GM12864 (cell line): Measurements from ENCODE around the gene BTBD17.

Source experiments
- DNase-seq: peaks from one replicate; pipeline ENCODE4 v3.0.0-alpha.2; 2011; ENCODE audit warnings: low read depth
- H3K4me3 ChIP-seq: 2 replicates; pipeline ENCODE4 v1.5.1; 2011; ENCODE audit warnings: mild to moderate bottlenecking, low read depth, low read length, control low read depth
- TF ChIP-seq, protein P1 (sequence below): IDR thresholded peaks from 2 replicates; pipeline ENCODE4 v1.5.1; 2011; ENCODE audit warnings: low read depth, mild to moderate bottlenecking, moderate library complexity, low read length, control low read depth, inconsistent platforms; ENCODE audit errors: missing control alignments

The BTBD17 gene

DNA sequence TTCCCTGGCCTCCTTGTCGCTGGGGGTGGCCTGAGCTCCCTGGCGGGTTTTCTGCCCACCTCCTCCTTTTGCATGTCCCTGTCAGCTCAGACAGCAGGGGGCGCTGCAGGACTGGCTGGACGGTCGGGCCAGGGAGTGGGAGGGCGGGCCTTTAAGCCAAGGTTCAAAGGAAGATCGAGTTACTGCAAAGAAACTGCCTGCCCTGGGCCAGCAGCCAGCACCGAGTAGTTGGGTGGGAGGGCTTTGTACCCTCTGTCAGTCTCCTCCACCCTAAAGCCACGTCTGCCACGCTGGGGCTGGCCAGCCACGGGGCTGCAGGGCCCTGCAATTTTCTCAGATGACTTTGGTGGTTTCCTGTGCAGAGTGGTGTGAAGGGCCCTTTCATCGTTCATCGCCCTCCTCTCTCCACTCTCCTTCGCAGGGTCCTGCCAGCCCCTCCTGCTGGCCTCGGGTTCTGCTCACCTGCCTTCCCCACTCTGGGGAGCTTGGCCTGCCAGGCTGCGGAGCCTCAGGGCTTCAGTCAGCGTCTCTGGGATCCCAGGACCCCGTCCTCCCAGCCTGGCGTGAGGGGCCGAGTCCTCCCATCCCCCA lies 17.9 kb upstream of the BTBD17 start:
- peak; percentile 24 for DNase-seq
- TF ChIP-seq, protein P1, sequence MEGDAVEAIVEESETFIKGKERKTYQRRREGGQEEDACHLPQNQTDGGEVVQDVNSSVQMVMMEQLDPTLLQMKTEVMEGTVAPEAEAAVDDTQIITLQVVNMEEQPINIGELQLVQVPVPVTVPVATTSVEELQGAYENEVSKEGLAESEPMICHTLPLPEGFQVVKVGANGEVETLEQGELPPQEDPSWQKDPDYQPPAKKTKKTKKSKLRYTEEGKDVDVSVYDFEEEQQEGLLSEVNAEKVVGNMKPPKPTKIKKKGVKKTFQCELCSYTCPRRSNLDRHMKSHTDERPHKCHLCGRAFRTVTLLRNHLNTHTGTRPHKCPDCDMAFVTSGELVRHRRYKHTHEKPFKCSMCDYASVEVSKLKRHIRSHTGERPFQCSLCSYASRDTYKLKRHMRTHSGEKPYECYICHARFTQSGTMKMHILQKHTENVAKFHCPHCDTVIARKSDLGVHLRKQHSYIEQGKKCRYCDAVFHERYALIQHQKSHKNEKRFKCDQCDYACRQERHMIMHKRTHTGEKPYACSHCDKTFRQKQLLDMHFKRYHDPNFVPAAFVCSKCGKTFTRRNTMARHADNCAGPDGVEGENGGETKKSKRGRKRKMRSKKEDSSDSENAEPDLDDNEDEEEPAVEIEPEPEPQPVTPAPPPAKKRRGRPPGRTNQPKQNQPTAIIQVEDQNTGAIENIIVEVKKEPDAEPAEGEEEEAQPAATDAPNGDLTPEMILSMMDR = peak; percentile 86
- no peak overlapping the region for H3K4me3 ChIP-seq

DNA sequence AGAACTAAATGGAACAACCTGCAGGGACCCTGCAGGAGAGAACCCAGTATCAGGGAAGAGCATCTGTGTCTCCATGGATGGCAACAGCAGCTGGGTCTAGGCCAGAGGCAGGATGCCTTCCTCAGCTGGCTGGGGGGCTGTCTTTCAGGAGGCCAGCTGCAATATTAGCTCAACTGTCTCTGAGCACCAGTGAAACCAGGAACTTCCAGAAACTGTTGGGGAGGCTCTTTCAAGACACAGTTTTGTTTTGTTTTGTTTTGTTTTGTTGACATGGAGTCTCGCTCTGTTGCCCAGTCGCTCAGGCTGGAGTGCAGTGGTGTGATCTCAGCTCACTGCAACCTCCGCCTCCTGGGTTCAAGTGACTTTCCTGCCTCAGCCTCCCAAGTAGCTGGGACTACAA lies 13.2 kb upstream of the BTBD17 start:
- H3K4me3 ChIP-seq = no peak overlapping the region
- TF ChIP-seq, protein P1 = no peak
- no peak for DNase-seq

DNA sequence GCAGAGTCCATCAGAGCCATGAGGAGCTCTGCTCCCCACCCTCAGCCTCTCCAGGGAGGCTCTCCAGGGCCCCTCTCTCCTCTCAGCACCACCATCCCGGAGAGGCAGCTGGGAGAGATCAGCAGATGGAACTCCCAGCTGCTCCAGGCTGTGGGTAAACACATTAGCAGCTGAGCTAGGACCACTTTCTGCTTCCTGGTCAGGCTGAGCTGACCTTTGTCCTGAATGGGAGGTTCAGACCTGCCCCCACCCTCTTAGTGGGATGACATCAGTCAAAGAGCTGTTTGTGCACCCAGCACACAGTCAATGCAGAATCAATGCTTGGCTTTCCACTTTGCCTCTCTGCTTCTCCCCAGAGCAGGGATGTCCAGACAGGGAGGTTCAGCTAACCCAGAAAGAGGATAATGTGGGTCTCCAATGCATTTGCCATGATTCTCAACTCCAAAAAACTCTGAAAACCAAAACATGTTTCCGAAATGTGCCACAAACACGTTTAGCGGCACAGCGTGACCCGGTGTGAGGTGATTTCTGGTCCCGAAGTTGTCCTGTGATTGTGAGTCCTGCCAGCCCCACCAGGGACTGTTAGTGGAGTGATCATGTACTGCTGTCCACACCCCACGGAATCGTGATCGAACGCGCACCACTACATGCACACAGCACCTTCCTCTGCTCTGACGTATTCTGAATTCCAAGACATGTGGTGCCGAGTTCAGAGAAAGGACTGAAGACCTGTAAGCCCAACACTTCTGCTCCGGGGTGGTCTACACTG lies 12.4 kb upstream of the BTBD17 start:
- TF ChIP-seq, protein P1 = no peak
- DNase-seq = no peak
- no peak overlapping the region for H3K4me3 ChIP-seq

DNA sequence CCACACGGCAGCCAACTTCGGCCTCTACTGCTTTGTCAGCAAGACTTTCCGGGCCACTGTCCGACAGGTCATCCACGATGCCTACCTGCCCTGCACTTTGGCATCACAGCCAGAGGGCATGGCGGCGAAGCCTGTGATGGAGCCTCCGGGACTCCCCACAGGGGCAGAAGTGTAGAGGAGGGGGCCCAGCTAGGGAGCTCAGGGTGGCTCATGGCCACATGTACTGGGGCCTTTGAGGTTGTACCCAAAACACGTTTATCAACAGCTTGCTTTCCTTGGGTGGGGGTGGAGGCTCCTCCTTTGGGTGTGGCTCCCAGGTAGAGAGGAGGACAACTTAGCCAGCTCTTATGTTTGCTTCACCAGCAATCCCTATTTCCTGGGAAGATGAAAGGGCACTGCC lies 10.8 kb upstream of the BTBD17 start:
- TF ChIP-seq, protein P1 = no peak
- DNase-seq = no peak
- H3K4me3 ChIP-seq = no peak overlapping the region

DNA sequence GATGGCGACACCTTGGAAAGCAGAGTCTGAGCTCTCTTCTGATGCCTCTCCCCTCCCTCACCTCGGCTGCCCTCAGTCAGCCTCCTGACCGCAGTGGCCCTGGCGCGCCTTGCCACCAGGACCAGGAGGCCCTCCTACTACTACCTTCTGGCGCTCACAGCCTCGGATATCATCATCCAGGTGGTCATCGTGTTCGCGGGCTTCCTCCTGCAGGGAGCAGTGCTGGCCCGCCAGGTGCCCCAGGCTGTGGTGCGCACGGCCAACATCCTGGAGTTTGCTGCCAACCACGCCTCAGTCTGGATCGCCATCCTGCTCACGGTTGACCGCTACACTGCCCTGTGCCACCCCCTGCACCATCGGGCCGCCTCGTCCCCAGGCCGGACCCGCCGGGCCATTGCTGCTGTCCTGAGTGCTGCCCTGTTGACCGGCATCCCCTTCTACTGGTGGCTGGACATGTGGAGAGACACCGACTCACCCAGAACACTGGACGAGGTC lies 10.0 kb upstream of the BTBD17 start:
- no peak for DNase-seq
- no peak overlapping the region for H3K4me3 ChIP-seq
- TF ChIP-seq, protein P1 = no peak

DNA sequence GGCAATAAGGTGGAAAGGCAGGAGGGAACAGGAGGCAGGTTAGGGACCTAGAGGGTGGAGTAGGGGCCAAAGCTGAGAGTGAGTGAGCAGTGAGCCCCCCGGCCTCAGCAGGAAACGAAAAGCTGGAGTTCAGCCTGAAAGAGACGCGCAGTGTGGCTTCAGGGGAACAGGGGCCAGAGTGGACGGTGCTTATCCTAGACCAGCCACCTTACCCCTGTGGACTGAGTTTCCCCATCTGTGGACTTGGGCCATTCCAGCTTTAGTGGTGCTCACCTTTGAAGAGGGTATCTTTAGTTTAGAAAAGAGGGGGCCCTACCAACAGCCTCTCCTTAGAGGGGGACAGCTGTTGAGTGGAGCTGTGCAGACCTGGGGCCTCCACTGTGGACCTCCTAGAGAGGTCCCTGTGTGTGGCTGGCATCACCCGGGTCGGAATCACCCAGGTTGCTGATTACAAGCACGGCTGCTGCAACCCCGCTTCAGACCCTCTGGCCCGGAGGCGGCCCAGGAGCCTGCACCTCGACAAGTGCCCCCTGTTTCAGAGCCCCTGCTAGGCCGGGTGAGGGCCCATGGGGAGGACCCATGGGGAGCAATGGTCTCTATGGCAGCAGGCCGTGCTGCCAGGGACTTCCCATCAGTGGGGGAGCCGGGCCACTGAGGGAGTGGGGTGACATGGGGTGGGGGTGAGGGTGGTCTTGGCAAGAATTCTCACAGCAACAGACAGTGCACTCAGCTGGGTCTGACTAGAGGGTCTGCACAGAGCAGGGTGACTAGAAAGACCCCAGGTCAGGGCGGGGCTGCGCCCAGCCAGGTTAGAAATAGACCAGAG lies 8.2 kb upstream of the BTBD17 start:
- no peak overlapping the region for H3K4me3 ChIP-seq
- TF ChIP-seq, protein P1 = no peak
- DNase-seq = no peak
